Panc1 (cell line): ENCODE measurements around the gene CAST. TPM values are rescaled to one million over a fixed set of nuclear protein-coding genes. Genes with fewer than 3 reads are reported as not detected.

Experiments used
- ATAC-seq: fragments of 200-7000 bp; cut with Tn5 transposase; 2 replicates; pipeline ENCODE4 v1.9.1; 2020; ENCODE audit warnings: mild to moderate bottlenecking, moderate library complexity
- BruUV-seq: library from RNA; stranded (reverse); fragments of 400-500 nt; replicated peaks from 2 replicates; lab custom pipeline; 2021; lab: Mats Ljungman, UMichigan
- CTCF ChIA-PET: fragments of 300-600 bp; sonication (Branson Sonifier 250); formaldehyde crosslinking; loops from one replicate; lab custom pipeline; 2022; ENCODE audit warnings: antibody characterized with exemption; lab: Charles Lee
- POLR2A ChIA-PET: fragments of 300-600 bp; sonication (Branson Sonifier 250); formaldehyde crosslinking; loops from one replicate; lab custom pipeline; 2022; ENCODE audit warnings: antibody characterized with exemption; lab: Charles Lee
- DNase-seq: peaks from one replicate; pipeline ENCODE4 v3.0.0-alpha.2; 2010; ENCODE audit warnings: low read depth, low spot score
- H3K27ac ChIP-seq: 2 replicates; pipeline ENCODE4 v1.5.1; 2011; ENCODE audit warnings: mild to moderate bottlenecking, low read length, inconsistent platforms
- H3K27me3 ChIP-seq: fragments of 200-500 bp; sonication (Bioruptor generic); 2 replicates; pipeline ENCODE4 v1.6.0; 2014; ENCODE audit warnings: low read length, inconsistent platforms; ENCODE audit not compliant: control insufficient read depth, insufficient read depth
- H3K36me3 ChIP-seq: fragments of 200-500 bp; sonication (Bioruptor generic); 2 replicates; pipeline ENCODE4 v1.5.1; 2014; ENCODE audit warnings: inconsistent platforms, mild to moderate bottlenecking, low read length, moderate library complexity; ENCODE audit not compliant: control insufficient read depth, insufficient read depth
- H3K4me1 ChIP-seq: 2 replicates; pipeline ENCODE4 v1.5.1; 2011; ENCODE audit warnings: inconsistent platforms, mild to moderate bottlenecking, low read length, moderate library complexity; ENCODE audit not compliant: control insufficient read depth, insufficient read depth
- H3K4me3 ChIP-seq, 2 experiments: 2 replicates each; pipeline ENCODE4 v1.5.1; 2011 to 2012; ENCODE audit warnings: low read depth in 2 of 2, low read length in 2 of 2, mild to moderate bottlenecking in 2 of 2, inconsistent platforms in 1 of 2, moderate library complexity in 1 of 2
- H3K9me3 ChIP-seq: fragments of 200-500 bp; sonication (Bioruptor generic); 2 replicates; pipeline ENCODE4 v1.5.1; 2014; ENCODE audit warnings: low read depth, mild to moderate bottlenecking, inconsistent platforms, low read length, moderate library complexity; ENCODE audit not compliant: control insufficient read depth, insufficient read depth
- CTCF ChIP-seq: fragments of 450-650 bp; IDR thresholded peaks from 2 replicates; pipeline ENCODE4 v1.5.1; 2017; ENCODE audit warnings: mild to moderate bottlenecking
- POLR2AphosphoS5 ChIP-seq: IDR thresholded peaks from 2 replicates; pipeline ENCODE4 v1.6.1; 2012; ENCODE audit warnings: mild to moderate bottlenecking, low read depth, low read length, moderate library complexity
- SIN3A ChIP-seq: IDR thresholded peaks from 2 replicates; pipeline ENCODE4 v1.6.1; 2012; ENCODE audit warnings: low read depth, mild to moderate bottlenecking, low read length, moderate library complexity, borderline replicate concordance; ENCODE audit not compliant: insufficient read depth
- TCF7L2 ChIP-seq: IDR thresholded peaks from 2 replicates; pipeline ENCODE4 v1.6.1; 2011; ENCODE audit warnings: mild to moderate bottlenecking, low read depth, low read length, inconsistent platforms
- in situ Hi-C: cut with HindIII; loops from 2 replicates; pipeline ENCODE4 v1.10.0; 2016; ENCODE audit warnings: low sequenced_read_pairs, low pct_unique_long_range_greater_than_20kb
- intact Hi-C: fragments of 100-400 bp; cut with micrococcal nuclease; formaldehyde crosslinking; loops from one replicate; pipeline ENCODE4 v1.10.0; 2022; ENCODE audit not compliant: unreplicated experiment
- total RNA-seq: library from RNA; stranded (reverse); gene quantifications from one replicate; pipeline ENCODE4 v1.2.1, GENCODE V29; 2021; ENCODE audit not compliant: unreplicated experiment
- TF ChIP-seq, protein P1 (sequence below), 2 experiments: IDR thresholded peaks; 2 replicates each; pipeline ENCODE4 v1.6.1; 2011 to 2012; ENCODE audit warnings: low read depth in 2 of 2, control low read depth in 1 of 2, low read length in 1 of 2, mild to moderate bottlenecking in 1 of 2, moderate library complexity in 1 of 2; ENCODE audit not compliant: insufficient read depth in 1 of 2

CAST gene
- total RNA-seq, 1 experiment from 2014 or later = 212 TPM

- no TSS peak for BruUV-seq
- intact Hi-C loops (loop anchor here (10.0 kb wide), 1 partner anchor 144 kb away; no protein-coding TSS in a partner anchor), in situ Hi-C loops (no loop called here)
- H3K9me3 ChIP-seq = no peaks in the 10 kb centered on the region
- H3K36me3 ChIP-seq = peaks cover 72% of the 10 kb centered on the region
- no peaks in the 10 kb centered on the region for H3K4me1 ChIP-seq
- ATAC-seq (no peak), DNase-seq (no peak)
- H3K27me3 ChIP-seq = no peaks in the 10 kb centered on the region
- H3K27ac ChIP-seq = no peak overlapping the region
- TF ChIP-seq TCF7L2 (no peak), POLR2AphosphoS5 (no peak), CTCF (no peak), SIN3A (no peak)
- TF ChIP-seq, protein P1, sequence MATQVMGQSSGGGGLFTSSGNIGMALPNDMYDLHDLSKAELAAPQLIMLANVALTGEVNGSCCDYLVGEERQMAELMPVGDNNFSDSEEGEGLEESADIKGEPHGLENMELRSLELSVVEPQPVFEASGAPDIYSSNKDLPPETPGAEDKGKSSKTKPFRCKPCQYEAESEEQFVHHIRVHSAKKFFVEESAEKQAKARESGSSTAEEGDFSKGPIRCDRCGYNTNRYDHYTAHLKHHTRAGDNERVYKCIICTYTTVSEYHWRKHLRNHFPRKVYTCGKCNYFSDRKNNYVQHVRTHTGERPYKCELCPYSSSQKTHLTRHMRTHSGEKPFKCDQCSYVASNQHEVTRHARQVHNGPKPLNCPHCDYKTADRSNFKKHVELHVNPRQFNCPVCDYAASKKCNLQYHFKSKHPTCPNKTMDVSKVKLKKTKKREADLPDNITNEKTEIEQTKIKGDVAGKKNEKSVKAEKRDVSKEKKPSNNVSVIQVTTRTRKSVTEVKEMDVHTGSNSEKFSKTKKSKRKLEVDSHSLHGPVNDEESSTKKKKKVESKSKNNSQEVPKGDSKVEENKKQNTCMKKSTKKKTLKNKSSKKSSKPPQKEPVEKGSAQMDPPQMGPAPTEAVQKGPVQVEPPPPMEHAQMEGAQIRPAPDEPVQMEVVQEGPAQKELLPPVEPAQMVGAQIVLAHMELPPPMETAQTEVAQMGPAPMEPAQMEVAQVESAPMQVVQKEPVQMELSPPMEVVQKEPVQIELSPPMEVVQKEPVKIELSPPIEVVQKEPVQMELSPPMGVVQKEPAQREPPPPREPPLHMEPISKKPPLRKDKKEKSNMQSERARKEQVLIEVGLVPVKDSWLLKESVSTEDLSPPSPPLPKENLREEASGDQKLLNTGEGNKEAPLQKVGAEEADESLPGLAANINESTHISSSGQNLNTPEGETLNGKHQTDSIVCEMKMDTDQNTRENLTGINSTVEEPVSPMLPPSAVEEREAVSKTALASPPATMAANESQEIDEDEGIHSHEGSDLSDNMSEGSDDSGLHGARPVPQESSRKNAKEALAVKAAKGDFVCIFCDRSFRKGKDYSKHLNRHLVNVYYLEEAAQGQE (IDR thresholded peaks at IDR 0.05; ENCODE audit: insufficient read depth in 1 of 2, low read depth in 2 of 2, low read length in 1 of 2) = no peak
- CTCF ChIA-PET = no interaction called here
- no peak overlapping the region for H3K4me3 ChIP-seq
- POLR2A ChIA-PET = no interaction called here
Measured at GRCh38 chr5:96758621-96759020, 96.4 kb downstream of the CAST start.

DNA sequence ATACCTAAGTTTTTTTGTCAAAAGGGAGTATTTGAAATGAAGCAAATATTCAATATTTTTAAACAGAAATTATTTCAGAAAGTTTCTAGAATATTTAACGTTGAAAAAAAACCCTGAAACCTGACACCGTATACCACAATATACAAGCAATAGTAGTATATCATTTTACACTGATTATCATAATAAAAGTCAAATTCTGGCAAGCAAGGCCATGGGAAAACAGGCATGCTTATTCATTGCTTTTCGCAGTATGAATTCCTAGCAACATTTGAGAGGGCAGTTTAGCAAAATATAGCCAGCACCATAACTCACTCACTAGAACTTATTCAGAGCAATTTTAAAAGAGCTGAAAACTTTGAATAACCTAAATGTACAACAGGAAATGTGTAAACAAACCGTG, 99.4 kb downstream of the CAST start:
- ChIA-PET POLR2A (no interaction called here), CTCF (no interaction called here)
- TF ChIP-seq TCF7L2 (no peak), POLR2AphosphoS5 (no peak), CTCF (no peak), SIN3A (no peak)
- TF ChIP-seq, protein P1 (IDR thresholded peaks at IDR 0.05; ENCODE audit: insufficient read depth in 1 of 2, low read depth in 2 of 2, low read length in 1 of 2) = no peak
- no TSS peak for BruUV-seq
- Histone ChIP-seq H3K4me3 (no peak overlapping the region), H3K4me1 (no peaks in the 10 kb centered on the region), H3K27ac (no peak overlapping the region), H3K36me3 (peaks cover 78% of the 10 kb centered on the region), H3K27me3 (no peaks in the 10 kb centered on the region), H3K9me3 (no peaks in the 10 kb centered on the region)
- intact Hi-C loops = no loop called here
- no peak for ATAC-seq
- no peak for DNase-seq
- in situ Hi-C loops = no loop called here
